ENCODE measurements around the gene FAIM2.
A peak's percentile ranks its signal among the peaks of the same experiment; 100 is the strongest.
"Not testable (repeated sequence)": the region's sequence is repeated elsewhere in the genome, so short reads cannot be mapped to it uniquely, and the experiment has no call there.

Gene FAIM2

DNA sequence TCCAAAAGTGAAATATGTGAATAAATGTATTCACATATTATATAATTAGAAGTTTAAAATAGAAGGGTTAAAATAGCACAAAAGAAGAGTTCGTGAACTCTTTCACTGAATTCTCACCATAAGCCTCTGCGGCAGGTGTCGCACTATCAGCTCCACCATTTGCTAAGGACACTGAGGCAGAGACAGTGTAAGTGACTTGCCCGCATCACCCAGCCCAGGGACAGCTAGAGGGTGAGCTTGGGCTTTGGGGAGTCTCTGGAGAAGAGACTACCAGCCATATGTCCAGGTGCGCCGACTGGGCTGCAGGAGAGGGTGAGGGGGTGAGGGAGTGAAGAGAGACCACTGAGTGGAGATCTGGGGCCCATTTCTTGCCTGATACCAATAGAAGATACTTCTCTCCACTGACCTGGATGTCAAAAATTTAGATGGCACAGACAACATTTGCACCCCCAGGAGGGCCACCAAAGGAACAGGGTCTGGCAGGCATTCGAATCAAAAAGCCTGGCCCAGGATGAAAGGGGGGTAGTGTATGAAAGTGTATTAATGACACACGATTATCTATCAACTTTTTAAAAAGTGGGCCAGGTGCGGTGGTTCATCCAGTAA lies 28.5 kb downstream of the FAIM2 start:
- no peak for DNase-seq

DNA sequence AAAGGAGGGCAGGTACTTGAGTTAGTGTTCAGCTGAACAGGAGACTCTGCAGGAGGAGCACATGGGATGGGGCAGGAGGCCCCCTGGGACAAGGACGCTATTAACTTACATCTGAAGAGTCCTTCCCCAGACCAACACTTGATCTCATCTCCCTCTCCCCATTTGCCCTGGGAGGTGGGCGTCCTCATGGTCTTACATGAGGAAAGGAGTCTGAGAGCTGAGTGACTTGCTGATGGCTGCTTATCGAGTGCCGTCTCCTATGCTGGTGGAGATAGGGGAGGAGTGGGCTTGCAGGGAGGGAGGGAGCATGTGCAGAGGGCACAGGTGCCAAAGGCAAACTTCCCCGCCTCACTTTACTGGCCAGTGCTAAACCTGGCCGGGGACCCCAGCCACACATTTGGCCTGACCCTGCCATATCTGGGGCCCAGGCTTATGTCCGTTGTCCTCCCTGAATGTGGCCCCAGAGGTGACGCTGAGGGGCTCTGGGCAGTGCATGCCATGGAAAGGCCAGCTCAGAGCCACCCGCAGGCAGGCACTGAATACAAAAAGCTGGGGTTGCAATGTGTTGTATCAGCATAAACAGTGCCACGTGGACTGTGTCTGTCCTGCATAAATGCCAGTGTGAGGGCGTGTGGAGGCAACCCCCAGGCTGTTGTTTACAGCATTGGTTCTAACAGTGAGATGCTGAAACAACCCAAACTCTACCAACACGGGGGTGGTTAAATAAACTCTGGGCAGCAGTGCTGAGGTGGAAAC lies 29.4 kb downstream of the FAIM2 start:
- no peak for DNase-seq

DNA sequence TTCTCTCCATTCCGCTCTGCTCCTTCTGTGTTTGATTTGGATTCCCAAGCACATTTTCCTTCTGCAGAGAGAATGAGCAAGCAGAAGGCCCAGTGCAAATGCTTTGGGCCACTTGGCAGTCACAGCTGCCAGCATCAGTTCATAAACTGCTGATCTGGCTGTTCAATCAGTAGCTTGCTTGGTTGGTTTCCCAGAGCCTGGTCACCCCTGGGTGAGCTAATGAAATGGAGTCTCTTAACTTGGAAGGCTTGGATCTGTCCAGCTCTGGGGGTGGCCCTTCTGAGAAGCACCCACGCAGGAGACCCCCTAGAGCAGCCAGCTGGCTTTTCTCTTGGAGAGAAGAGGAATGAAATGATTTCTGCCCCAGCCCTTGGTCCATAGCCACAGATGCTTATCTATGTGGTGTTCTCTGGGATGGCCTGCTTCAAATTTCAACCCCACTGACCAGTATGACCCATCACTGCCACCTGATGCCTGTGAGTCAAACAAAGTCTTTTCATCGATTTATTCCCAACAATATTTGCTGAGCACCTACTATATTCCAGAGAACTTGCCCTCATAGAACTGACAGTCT lies 30.3 kb downstream of the FAIM2 start:
- no peak for DNase-seq

GRCh38 chr12:49872781-49873181 lies 30.9 kb downstream of the FAIM2 start:
- DNase-seq = no peak

GRCh38 chr12:49872381-49872780 lies 31.3 kb downstream of the FAIM2 start:
- DNase-seq = no peak

- DNase-seq = not testable (repeated sequence)
Observed at GRCh38 chr12:49871811-49872251, 31.9 kb downstream of the FAIM2 start.

- DNase-seq = no peak
Observed at GRCh38 chr12:49871263-49871561, 32.5 kb downstream of the FAIM2 start.

GRCh38 chr12:49870501-49871262 lies 33.0 kb downstream of the FAIM2 start:
- no peak for DNase-seq

GRCh38 chr12:49869816-49870500 lies 33.7 kb downstream of the FAIM2 start:
- DNase-seq = no peak

DNA sequence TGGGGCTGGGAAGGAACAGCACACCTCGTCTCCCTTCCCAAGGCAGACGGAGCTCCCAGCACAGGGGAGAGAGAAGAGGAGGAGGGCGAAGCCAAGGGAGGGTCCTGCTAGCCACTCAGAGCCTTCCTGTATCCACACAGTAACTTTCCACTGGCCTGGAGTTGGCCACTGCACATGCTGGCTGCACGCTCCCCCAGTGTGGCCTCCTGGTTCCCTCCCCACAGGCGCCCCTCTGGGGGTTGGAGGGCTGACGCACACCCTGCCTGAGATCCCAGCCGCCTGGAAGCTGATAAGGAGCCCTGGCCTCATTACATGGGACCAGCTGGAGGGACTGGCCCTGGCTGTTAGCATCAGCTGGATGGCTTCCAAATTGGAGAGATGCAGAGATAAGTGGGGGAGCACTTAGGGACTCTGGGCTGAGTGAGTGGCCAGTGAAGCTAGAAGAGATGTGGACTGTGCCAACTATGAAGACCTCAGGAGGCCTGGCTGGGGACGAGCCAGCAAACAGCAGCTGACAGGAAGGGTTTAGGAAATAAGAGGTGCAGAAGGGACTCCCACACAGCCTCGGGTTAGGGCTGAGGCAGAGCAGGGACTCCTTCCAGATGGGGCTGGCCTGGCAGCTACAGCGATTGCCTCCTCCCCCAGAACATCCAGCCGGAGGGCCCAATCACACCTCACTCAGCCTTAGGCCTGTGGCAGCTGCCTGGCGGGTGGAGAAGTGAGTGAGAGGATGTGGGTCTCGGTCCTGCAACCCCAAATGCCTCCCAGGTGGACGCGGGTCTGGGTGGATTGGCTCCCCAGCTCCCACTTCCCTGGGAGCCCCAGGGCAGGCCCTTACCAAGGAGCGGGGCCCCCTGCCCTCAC lies 34.5 kb downstream of the FAIM2 start:
- no peak for DNase-seq

DNA sequence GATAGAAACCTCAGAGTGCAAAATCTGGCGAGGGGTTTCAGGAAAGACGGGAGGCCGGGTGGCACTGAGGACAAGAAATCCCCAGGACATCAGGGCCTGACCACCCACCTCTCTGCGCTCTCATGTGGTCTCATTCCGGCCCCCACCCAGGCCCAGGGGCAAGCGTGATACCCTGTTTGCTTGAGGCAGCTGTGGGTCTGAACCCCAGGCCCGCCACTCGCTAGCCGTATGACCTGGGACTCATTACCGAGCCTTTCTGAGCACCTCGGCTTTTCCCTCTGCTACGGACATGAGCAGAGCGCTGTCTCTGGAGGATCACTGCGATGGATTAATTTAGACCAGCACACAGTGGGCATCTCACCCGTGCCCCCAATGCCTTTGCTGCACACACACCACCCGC lies 35.3 kb downstream of the FAIM2 start:
- no peak for DNase-seq

- no peak for DNase-seq
Observed at GRCh38 chr12:49867570-49868341, 35.9 kb downstream of the FAIM2 start.

DNA sequence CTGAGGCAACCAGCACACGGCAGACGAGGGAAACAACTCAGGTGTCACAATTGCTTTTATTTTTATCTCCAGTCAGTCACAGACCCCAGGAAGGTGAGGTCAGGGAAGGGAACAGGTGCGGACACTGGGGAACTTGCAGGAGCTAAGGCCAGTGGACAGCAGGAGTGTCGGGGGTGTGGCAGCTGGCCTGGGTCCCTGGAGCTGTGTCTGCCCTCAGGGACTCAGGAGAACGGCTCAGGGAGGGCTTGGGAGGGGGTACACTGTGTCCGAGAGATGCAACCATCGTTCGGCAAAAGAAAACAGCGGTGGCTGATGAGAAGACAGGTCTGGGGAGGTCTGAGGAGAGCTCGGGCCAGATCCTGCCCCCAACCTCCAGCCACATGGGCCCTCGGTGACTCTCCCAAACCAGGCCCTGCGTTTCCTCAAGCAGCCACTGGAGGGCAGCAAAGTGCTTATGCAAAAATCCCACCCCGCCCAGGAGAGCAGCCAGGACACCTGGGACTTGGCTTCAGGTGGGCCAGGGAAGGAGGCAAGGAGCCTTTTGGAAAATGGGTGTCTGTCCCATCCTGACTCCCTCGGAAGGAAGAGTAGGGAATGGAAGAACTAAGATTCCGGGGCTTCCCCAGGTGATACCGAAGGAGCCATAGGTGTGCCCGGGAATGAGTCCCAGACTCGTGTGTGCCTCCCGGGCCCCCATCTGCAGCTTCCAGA lies 36.7 kb downstream of the FAIM2 start:
- DNase-seq = peak; percentile 69

DNA sequence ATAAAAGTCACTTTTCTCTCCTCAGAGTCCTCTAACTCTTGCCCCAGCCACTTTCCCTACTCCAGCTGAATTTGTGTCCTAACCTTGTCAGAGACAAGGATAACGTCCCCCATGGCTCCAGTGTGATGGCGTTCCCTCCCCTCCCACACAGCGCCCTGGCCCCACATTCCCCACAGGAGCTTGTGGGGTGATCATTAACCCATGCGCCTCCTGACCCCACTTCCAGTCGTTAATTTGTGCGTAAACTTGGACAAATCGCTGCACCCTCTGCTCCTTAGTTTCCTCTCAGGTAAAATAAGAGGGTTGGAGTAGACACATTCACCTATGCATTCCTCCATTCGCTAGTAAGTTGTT lies 37.9 kb downstream of the FAIM2 start:
- DNase-seq = no peak

DNA sequence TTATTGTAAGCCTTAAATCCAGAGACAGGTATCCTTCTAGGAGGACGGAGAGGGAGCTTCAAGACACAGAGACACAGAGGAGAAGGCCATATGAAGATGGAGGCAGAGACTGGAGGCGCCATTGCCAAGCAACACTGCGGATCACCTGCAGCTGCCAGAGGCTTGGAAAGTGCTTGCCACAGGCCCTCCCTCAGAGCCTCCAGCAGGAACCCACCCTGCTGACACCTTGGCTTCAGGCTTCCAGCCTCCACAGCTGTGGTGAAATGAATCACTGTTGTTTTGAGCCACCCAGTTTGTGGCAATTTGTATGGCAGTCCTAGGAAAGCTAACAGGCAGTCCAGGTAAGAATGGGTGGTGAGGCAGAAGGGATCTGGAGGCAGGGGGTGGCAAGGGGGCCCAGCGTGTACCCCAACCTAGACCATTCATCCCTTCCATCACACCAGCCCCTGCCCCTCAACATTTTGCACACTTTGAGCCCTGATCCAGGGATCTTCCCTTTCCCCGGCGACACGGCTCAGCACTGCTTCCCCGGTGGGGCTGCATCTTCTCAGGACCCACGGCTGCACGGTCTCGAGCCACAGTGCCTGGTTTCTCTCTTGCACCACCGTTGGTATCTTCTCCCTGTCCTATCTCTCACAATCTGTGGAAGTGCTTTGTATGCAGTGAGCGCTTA lies 38.5 kb downstream of the FAIM2 start:
- no peak for DNase-seq

- no peak for DNase-seq
Observed at GRCh38 chr12:49864798-49865090, 39.0 kb downstream of the FAIM2 start.

GRCh38 chr12:49863946-49864797 lies 39.5 kb downstream of the FAIM2 start:
- DNase-seq = no peak

DNA sequence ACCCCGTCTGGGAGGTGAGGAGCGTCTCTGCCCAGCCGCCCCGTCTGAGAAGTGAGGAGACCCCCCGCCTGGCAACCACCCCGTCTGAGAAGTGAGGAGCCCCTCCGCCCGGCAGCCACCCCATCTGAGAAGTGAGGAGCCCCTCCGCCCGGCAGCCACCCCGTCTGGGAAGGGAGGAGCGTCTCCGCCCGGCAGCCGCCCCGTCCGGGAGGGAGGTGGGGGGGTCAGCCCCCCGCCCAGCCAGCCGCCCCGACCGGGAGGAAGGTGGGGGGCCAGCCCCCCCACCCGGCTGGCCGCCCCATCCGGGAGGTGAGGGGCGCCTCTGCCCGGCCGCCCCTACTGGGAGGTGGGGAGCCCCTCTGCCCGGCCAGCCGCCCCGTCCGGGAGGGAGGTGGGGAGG lies 42.8 kb downstream of the FAIM2 start:
- DNase-seq = not testable (repeated sequence)

DNA sequence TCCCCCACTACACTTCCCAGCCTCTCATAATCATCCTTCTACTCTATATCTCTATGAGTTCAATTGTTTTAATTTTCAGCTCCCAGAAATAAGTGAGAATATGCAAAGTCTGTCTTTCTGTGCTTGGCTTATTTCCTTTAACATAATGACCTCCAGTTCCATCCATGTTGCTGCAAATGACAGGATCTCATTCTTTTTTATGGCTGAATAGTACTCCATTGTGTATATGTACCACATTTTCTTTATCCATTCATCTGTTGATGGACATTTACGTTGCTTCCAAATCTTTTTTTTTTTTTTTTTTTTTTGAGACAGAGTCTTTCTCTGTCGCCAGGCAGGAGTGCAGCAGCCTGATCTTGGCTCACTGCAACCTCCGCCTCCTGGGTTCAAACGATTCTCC lies 47.8 kb downstream of the FAIM2 start:
- DNase-seq = not testable (repeated sequence)
